Osteocyte (in vitro differentiated cells): ENCODE results near the gene SSBP2. TPM values are rescaled to one million over a fixed set of nuclear protein-coding genes. Genes with fewer than 3 reads are reported as not detected.

ENCODE experiments used
- DNase-seq: peaks from one replicate; pipeline ENCODE4 v3.0.0; 2021; ENCODE audit warnings: mixed read lengths; ENCODE audit not compliant: unreplicated experiment; ENCODE audit errors: extremely low spot score
- H3K27ac Mint-ChIP-seq: one replicate; pipeline ENCODE4 v1.8.0; 2021; ENCODE audit warnings: mild to moderate bottlenecking, mixed read lengths; ENCODE audit not compliant: unreplicated experiment
- H3K27me3 Mint-ChIP-seq: one replicate; pipeline ENCODE4 v1.8.0; 2021; ENCODE audit warnings: mixed read lengths; ENCODE audit not compliant: unreplicated experiment
- H3K36me3 Mint-ChIP-seq: one replicate; pipeline ENCODE4 v1.8.0; 2021; ENCODE audit warnings: mixed read lengths; ENCODE audit not compliant: unreplicated experiment
- H3K4me1 Mint-ChIP-seq: one replicate; pipeline ENCODE4 v1.8.0; 2021; ENCODE audit warnings: mixed read lengths; ENCODE audit not compliant: unreplicated experiment
- H3K4me3 Mint-ChIP-seq: one replicate; pipeline ENCODE4 v1.8.0; 2021; ENCODE audit warnings: mild to moderate bottlenecking, moderate library complexity, mixed read lengths; ENCODE audit not compliant: unreplicated experiment
- H3K9me3 Mint-ChIP-seq: one replicate; pipeline ENCODE4 v1.8.0; 2021; ENCODE audit warnings: mixed read lengths; ENCODE audit not compliant: unreplicated experiment
- CTCF ChIP-seq: fragments of 200-600 bp; sonication (generic); IDR thresholded peaks from 2 replicates; pipeline ENCODE4 v1.5.0; 2021; ENCODE audit warnings: antibody characterized with exemption, mild to moderate bottlenecking, moderate library complexity
- total RNA-seq: library from RNA; stranded (reverse); gene quantifications from 2 replicates; pipeline ENCODE4 v1.2.1, GENCODE V29; 2021

The SSBP2 gene
- total RNA-seq, 1 donor from 2014 or later, result 62.1 TPM

- TF ChIP-seq CTCF, result no peak
- H3K4me1 Mint-ChIP-seq, result no peaks in the 10 kb centered on the region
- H3K4me3 Mint-ChIP-seq, result no peak overlapping the region
- no peak overlapping the region for H3K27ac Mint-ChIP-seq
- DNase-seq, result no peak
- peaks cover 24% of the 10 kb centered on the region for H3K27me3 Mint-ChIP-seq
- no peaks in the 10 kb centered on the region for H3K36me3 Mint-ChIP-seq
- H3K9me3 Mint-ChIP-seq, result no peaks in the 10 kb centered on the region
These were observed 387.6 kb downstream of the SSBP2 start for GRCh38 chr5:81363093-81363871.

Other genes with a start within 250 kb of the SSBP2 start
- gene ATG10, start 220.9 kb upstream of the SSBP2 start, total RNA-seq, result 7.8 and 8.3 TPM in 2 replicates